ENCODE results near the gene LIMK2. TPM values are rescaled to one million over a fixed set of nuclear protein-coding genes. Genes with fewer than 3 reads are reported as not detected.
A peak's percentile ranks its signal among the peaks of the same experiment; 100 is the strongest.

LIMK2 gene
- total RNA-seq, 1 experiment from 2014 or later = 13.2 TPM

DNA sequence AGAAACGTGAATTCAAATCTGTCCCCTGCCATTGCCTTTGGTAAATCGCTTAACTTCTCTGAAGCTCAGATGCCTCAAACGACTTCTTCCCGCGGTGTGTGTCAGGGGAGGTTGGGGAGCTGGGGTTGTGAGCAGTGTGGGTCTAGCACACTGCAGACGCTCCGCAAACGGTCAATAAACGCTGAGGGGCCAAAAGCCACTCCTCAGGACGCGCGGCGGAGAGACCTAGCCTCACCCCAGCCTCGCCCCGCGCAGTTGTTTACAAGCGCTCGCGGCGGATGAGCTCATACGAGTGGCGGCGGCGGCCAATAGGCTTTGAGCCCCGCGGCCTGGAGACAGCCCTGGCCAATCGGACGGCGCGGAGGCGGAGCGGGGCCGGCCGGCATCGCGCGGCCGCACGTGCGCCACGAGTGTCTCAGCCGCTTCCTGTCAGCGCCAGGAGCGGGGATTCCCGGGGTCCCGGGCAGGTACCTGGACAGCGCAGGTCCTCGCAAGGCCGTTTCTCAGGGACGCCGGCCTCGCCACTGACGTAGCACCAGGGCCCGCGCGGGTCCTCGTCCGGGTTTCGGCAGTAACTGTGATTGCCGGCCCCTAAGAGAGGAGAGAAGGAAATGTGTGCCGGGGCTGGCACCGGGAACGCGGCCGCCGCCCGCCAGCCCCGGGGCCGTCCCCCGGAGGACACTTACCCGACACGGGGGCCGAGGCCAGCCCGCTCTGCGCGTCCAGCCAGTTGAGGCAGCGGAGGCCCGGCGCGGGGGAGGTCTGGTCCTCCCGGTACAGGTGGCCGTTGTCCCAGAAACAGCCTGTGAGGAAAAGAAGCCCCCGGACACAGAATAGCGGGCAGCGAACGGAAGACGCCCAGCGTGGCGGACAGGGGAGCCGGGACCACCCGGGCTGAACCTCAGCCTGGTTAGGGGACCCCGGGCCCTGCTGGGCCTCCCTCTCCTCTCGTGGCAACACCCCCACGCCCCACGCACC is 78.7 kb downstream of the LIMK2 start:
- TF ChIP-seq, protein P1, sequence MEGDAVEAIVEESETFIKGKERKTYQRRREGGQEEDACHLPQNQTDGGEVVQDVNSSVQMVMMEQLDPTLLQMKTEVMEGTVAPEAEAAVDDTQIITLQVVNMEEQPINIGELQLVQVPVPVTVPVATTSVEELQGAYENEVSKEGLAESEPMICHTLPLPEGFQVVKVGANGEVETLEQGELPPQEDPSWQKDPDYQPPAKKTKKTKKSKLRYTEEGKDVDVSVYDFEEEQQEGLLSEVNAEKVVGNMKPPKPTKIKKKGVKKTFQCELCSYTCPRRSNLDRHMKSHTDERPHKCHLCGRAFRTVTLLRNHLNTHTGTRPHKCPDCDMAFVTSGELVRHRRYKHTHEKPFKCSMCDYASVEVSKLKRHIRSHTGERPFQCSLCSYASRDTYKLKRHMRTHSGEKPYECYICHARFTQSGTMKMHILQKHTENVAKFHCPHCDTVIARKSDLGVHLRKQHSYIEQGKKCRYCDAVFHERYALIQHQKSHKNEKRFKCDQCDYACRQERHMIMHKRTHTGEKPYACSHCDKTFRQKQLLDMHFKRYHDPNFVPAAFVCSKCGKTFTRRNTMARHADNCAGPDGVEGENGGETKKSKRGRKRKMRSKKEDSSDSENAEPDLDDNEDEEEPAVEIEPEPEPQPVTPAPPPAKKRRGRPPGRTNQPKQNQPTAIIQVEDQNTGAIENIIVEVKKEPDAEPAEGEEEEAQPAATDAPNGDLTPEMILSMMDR (conservative IDR thresholded peaks at IDR 0.05; ENCODE audit: low read depth, low read length) = no peak
- no peak for TF ChIP-seq EZH2 (IDR thresholded peaks at IDR 0.05; ENCODE audit: low read length, unreplicated experiment)
- TF ChIP-seq EZH2phosphoT487 (IDR thresholded peaks at IDR 0.05; ENCODE audit: borderline replicate concordance, low read length) = no peak
- peak; percentile 95 for ATAC-seq
- peak overlapping the region; percentile 95 for H3K4me2 ChIP-seq (ENCODE audit: low read length)
- no peaks in the 10 kb centered on the region for H3K9me2 ChIP-seq (replicated peaks; ENCODE audit: low read length)
- H3K4me1 ChIP-seq (ENCODE audit: insufficient read depth, low read length) = peaks cover 13% of the 10 kb centered on the region; the same call in 1 of the 2 replicates
- no peaks in the 10 kb centered on the region for H3K36me3 ChIP-seq (ENCODE audit: low read depth, low read length)
- peak overlapping the region; percentile 83 for H3K4me3 ChIP-seq (ENCODE audit: low read length)
- peak overlapping the region; percentile 96 for H2AFZ ChIP-seq (ENCODE audit: low read length)
- BruUV-seq (replicated peaks) = no TSS peak
- no peaks in the 10 kb centered on the region for H3F3A ChIP-seq (ENCODE audit: low read length, unreplicated experiment)
- POLR2A ChIA-PET (ENCODE audit: unreplicated experiment) = interaction anchor here (0.6 to 0.7 kb wide), 4 partner anchors 161 to 861 kb away, joined by 3 to 7 read pairs (median 4); no protein-coding TSS in a partner anchor
- no peak overlapping the region for H3K27ac ChIP-seq (ENCODE audit: low read length)
- H4K20me1 ChIP-seq (ENCODE audit: low read length) = no peaks in the 10 kb centered on the region
- no peaks in the 10 kb centered on the region for H3K79me2 ChIP-seq (ENCODE audit: low read length)
- peak; percentile 85 for DNase-seq
- H3K27me3 ChIP-seq (ENCODE audit: low read length) = no peaks in the 10 kb centered on the region
- intact Hi-C loops (cut with micrococcal nuclease) = no loop called here
- H3K9me3 ChIP-seq (ENCODE audit: low read length) = no peaks in the 10 kb centered on the region
- H3K9ac ChIP-seq (ENCODE audit: low read length) = peak overlapping the region; percentile 51
- CTCF ChIA-PET = no interaction called here

DNA sequence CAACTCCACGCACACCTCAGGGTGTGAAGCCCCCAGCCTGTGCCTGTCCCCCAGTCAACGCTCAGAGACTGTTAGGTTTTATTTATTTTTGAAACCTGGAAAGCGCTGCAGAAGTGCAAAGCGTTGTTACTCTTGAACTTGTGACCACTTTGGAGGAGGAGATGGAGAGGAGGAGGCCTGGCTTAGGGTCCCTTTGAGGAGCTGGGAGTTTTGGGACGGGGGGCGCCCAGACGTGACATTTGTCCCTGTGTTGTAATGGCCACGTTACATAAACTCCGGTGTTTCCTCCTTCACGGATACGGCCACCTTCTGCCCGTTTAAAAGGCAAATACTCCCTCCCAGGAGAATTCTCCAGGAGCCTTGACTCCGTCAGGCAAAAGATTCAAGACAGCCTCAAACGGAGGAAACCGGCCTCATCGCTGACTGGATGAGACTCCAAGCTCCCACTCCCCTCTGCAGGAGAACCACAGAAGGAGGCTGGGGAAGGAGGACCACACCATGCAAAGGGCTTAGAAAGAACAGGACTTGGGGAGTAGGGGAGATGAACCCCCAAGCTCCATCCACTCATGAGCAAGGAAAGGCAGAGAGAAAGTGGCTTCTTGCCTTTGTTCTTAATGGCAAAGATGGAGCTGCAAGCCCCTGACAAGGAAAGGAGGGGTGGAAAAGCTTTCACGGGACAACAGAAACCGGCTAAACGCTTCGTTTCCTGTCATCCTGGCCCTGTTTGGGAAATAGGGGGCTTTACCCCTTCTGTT is 79.6 kb downstream of the LIMK2 start:
- Histone ChIP-seq H3K27ac (ENCODE audit: low read length) (no peak overlapping the region), H2AFZ (ENCODE audit: low read length) (peak overlapping the region; percentile 72), H3K79me2 (ENCODE audit: low read length) (no peaks in the 10 kb centered on the region), H3K4me1 (ENCODE audit: insufficient read depth, low read length) (peaks cover 18% of the 10 kb centered on the region; the same call in 1 of the 2 replicates), H3K4me3 (ENCODE audit: low read length) (peak overlapping the region; percentile 83), H3K27me3 (ENCODE audit: low read length) (no peaks in the 10 kb centered on the region), H3F3A (ENCODE audit: low read length, unreplicated experiment) (no peaks in the 10 kb centered on the region), H3K4me2 (ENCODE audit: low read length) (peak overlapping the region; percentile 81), H3K9me3 (ENCODE audit: low read length) (no peaks in the 10 kb centered on the region), H3K9me2 (replicated peaks; ENCODE audit: low read length) (no peaks in the 10 kb centered on the region), H4K20me1 (ENCODE audit: low read length) (no peaks in the 10 kb centered on the region), H3K9ac (ENCODE audit: low read length) (no peak overlapping the region), H3K36me3 (ENCODE audit: low read depth, low read length) (no peaks in the 10 kb centered on the region)
- DNase-seq = no peak
- no peak for TF ChIP-seq EZH2phosphoT487 (IDR thresholded peaks at IDR 0.05; ENCODE audit: borderline replicate concordance, low read length)
- TF ChIP-seq, protein P1 (conservative IDR thresholded peaks at IDR 0.05; ENCODE audit: low read depth, low read length) = no peak
- no peak for TF ChIP-seq EZH2 (IDR thresholded peaks at IDR 0.05; ENCODE audit: low read length, unreplicated experiment)
- ChIA-PET CTCF (interaction anchor here (1.0 to 1.5 kb wide), 2 partner anchors 19 to 22 kb away, joined by 6 to 9 read pairs; no protein-coding TSS in a partner anchor), POLR2A (ENCODE audit: unreplicated experiment) (interaction anchor here (0.6 kb wide), 1 partner anchor 54 kb away, joined by 3 read pairs; no protein-coding TSS in a partner anchor)
- BruUV-seq (replicated peaks) = TSS peak; percentile 63
- ATAC-seq = no peak
- intact Hi-C loops (cut with micrococcal nuclease) = no loop called here

Measured in PC-3 (cell line).